ENCODE measurements around the gene KDR. TPM values are rescaled to one million over a fixed set of nuclear protein-coding genes. Genes with fewer than 3 reads are reported as not detected.

The KDR gene
- total RNA-seq, 4 donors from 2014 or later: 39.5 to 104 (median 61.7) TPM

DNA sequence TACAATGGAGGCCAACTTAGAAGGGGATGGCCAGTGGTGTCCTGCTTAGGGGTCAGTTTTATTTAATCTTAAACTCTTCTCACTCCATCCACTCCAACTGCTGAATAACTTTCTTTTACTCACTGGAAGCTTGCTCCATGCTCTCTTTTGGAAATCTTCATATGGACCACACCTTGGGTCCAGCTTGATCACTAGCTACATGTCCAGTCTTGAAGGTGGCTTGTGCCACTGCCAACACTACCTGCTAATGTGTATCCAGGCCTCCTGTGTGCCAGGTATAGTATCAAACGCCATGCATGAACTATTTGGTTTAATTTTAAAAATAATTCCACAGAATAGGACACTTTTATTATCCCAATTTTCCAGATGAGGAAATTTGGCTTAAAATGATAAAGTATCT lies 37.0 kb upstream of the KDR start:
- WGBS: 89% methylated on average over 1 of the region's 1 CpG
- no peak overlapping the region for H3K4me3 ChIP-seq
- no peaks in the 10 kb centered on the region for H3K36me3 ChIP-seq
- H3K4me1 ChIP-seq: peaks cover 0 to 7% (median 4%) of the 10 kb centered on the region in 4 donors
- intact Hi-C loops (cut with DNase I): no loop called here
- no peak for DNase-seq (ENCODE audit: extremely low spot score)
- H3K27me3 ChIP-seq: peaks cover 0 to 8% (median 2%) of the 10 kb centered on the region in 4 donors
- TF ChIP-seq EP300 (IDR thresholded peaks at IDR 0.05) (no peak), POLR2A (IDR thresholded peaks at IDR 0.05; ENCODE audit: low read depth) (no peak), POLR2AphosphoS5 (IDR thresholded peaks at IDR 0.05) (no peak)
- TF ChIP-seq, protein P1, sequence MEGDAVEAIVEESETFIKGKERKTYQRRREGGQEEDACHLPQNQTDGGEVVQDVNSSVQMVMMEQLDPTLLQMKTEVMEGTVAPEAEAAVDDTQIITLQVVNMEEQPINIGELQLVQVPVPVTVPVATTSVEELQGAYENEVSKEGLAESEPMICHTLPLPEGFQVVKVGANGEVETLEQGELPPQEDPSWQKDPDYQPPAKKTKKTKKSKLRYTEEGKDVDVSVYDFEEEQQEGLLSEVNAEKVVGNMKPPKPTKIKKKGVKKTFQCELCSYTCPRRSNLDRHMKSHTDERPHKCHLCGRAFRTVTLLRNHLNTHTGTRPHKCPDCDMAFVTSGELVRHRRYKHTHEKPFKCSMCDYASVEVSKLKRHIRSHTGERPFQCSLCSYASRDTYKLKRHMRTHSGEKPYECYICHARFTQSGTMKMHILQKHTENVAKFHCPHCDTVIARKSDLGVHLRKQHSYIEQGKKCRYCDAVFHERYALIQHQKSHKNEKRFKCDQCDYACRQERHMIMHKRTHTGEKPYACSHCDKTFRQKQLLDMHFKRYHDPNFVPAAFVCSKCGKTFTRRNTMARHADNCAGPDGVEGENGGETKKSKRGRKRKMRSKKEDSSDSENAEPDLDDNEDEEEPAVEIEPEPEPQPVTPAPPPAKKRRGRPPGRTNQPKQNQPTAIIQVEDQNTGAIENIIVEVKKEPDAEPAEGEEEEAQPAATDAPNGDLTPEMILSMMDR (IDR thresholded peaks at IDR 0.05): no peak
- H3K27ac ChIP-seq (replicated peaks in 1 of 4): no peak overlapping the region
- H3K9me3 ChIP-seq: no peaks in the 10 kb centered on the region

DNA sequence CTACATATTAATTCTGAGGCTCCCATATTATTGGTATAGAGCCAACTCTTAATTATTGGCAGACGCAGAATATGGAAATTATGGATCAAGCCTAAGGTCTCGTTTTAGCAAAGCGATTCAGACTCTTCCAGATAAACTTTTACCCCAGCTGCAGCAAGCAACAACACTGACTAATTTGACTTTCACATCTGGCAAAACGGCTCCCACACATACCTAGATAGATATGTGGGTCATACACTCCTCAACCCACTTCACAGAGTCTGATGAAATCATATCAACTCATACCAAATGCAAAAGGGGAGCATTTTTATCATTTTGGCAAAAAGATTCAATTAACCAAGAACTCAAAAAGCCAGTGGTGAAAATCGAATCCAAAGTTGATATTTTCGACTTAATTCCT lies 36.3 kb upstream of the KDR start:
- no peak for TF ChIP-seq POLR2A (IDR thresholded peaks at IDR 0.05; ENCODE audit: low read depth)
- TF ChIP-seq, protein P1 (IDR thresholded peaks at IDR 0.05): no peak
- no peak for TF ChIP-seq POLR2AphosphoS5 (IDR thresholded peaks at IDR 0.05)
- no peak for TF ChIP-seq EP300 (IDR thresholded peaks at IDR 0.05)
- DNase-seq (ENCODE audit: extremely low spot score): no peak
- Histone ChIP-seq H3K27me3 (peaks cover 0 to 13% (median 4%) of the 10 kb centered on the region in 4 donors), H3K27ac (replicated peaks in 1 of 4) (no peak overlapping the region), H3K4me3 (no peak overlapping the region), H3K36me3 (no peaks in the 10 kb centered on the region), H3K4me1 (peaks cover 0 to 8% (median 5%) of the 10 kb centered on the region in 4 donors), H3K9me3 (no peaks in the 10 kb centered on the region)
- intact Hi-C loops (cut with DNase I): no loop called here
- 93% methylated on average over 6 of the region's 6 CpGs for WGBS

DNA sequence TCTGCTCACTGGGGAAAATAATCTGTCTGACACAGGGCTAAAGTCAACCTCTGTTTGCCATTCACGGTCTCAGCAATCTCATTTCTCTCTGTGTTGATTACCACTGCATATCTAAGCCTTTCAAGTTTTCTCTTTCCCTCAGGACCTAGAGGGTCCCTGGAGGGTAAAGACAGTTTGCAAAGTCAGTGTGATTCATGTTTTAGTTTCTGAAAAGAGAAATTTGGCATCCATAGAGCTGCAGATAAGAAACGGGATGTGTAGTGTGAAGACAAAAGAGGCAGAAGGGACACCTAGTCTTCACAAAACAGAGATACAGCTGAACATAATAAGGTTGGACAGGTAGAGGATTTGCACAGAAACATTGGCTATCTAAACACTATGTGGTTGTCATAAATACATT lies 34.5 kb upstream of the KDR start:
- Histone ChIP-seq H3K27me3 (peaks cover 0 to 13% (median 4%) of the 10 kb centered on the region in 4 donors), H3K36me3 (no peaks in the 10 kb centered on the region), H3K9me3 (no peaks in the 10 kb centered on the region), H3K27ac (replicated peaks in 1 of 4) (no peak overlapping the region), H3K4me3 (no peak overlapping the region), H3K4me1 (peaks cover 0 to 8% (median 5%) of the 10 kb centered on the region in 4 donors)
- no peak for DNase-seq (ENCODE audit: extremely low spot score)
- WGBS: 59% methylated on average over 2 of the region's 2 CpGs
- no peak for TF ChIP-seq EP300 (IDR thresholded peaks at IDR 0.05)
- no peak for TF ChIP-seq POLR2AphosphoS5 (IDR thresholded peaks at IDR 0.05)
- TF ChIP-seq, protein P1 (IDR thresholded peaks at IDR 0.05): no peak
- TF ChIP-seq POLR2A (IDR thresholded peaks at IDR 0.05; ENCODE audit: low read depth): no peak
- intact Hi-C loops (cut with DNase I): no loop called here

DNA sequence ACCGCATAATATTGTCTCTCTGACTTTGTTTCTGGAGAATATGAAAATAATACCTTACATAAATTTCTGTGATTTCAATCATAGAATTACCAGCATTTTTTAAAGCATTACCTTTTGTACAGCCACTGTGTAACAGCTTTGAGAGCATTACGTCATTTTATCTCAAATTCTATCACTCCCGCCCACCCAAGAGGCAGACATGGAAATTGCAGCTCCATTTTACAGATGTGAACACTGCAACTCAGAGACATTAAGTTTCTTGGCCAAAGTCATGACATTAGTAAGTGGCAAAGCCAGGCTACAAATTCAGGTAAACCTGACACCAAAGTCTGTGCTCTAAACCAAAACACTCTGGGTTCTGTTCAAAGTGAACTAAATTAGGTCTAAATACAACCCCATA lies 33.6 kb upstream of the KDR start:
- DNase-seq (ENCODE audit: extremely low spot score): no peak
- TF ChIP-seq POLR2AphosphoS5 (IDR thresholded peaks at IDR 0.05): no peak
- TF ChIP-seq, protein P1 (IDR thresholded peaks at IDR 0.05): no peak
- no peak for TF ChIP-seq POLR2A (IDR thresholded peaks at IDR 0.05; ENCODE audit: low read depth)
- TF ChIP-seq EP300 (IDR thresholded peaks at IDR 0.05): no peak
- H3K4me1 ChIP-seq: peaks cover 0 to 8% (median 5%) of the 10 kb centered on the region in 4 donors
- no peaks in the 10 kb centered on the region for H3K36me3 ChIP-seq
- WGBS: 79% methylated on average over 3 of the region's 3 CpGs
- intact Hi-C loops (cut with DNase I): no loop called here
- H3K27ac ChIP-seq (replicated peaks in 1 of 4): no peak overlapping the region
- peaks cover 0 to 13% (median 4%) of the 10 kb centered on the region in 4 donors for H3K27me3 ChIP-seq
- no peak overlapping the region for H3K4me3 ChIP-seq
- no peaks in the 10 kb centered on the region for H3K9me3 ChIP-seq

Data from esophagus muscularis mucosa (tissue), 4 donors.